ENCODE data around the gene TNFSF13B.

GRCh38 chr13:108266321-108266990 is 3.1 kb upstream of the TNFSF13B start:
- TF ChIP-seq CTCF (IDR thresholded peaks at IDR 0.05; ENCODE audit: poor library complexity, severe bottlenecking) (no peak), POLR2AphosphoS5 (IDR thresholded peaks at IDR 0.05) (no peak), REST (IDR thresholded peaks at IDR 0.05; ENCODE audit: borderline replicate concordance) (no peak), TAF1 (IDR thresholded peaks at IDR 0.05; ENCODE audit: low read depth) (no peak), MXI1 (conservative IDR thresholded peaks at IDR 0.05; ENCODE audit: poor library complexity, severe bottlenecking) (no peak)
